Breast epithelium (tissue), 3 donors: Measurements from ENCODE around the gene PLVAP.

Source experiments
- POLR2AphosphoS5 ChIP-seq, 3 donors: sonication (generic); formaldehyde crosslinking; IDR thresholded peaks; one replicate each; pipeline ENCODE4 v1.6.1; 2017; ENCODE audit warnings: antibody characterized with exemption in 3 of 3
- TF ChIP-seq, protein P1 (sequence below), 3 donors: fragments of 450-650 bp; IDR thresholded peaks; one replicate each; pipeline ENCODE4 v1.5.1; 2016 to 2017; ENCODE audit warnings: antibody characterized with exemption in 3 of 3, mild to moderate bottlenecking in 3 of 3, moderate library complexity in 3 of 3

DNA sequence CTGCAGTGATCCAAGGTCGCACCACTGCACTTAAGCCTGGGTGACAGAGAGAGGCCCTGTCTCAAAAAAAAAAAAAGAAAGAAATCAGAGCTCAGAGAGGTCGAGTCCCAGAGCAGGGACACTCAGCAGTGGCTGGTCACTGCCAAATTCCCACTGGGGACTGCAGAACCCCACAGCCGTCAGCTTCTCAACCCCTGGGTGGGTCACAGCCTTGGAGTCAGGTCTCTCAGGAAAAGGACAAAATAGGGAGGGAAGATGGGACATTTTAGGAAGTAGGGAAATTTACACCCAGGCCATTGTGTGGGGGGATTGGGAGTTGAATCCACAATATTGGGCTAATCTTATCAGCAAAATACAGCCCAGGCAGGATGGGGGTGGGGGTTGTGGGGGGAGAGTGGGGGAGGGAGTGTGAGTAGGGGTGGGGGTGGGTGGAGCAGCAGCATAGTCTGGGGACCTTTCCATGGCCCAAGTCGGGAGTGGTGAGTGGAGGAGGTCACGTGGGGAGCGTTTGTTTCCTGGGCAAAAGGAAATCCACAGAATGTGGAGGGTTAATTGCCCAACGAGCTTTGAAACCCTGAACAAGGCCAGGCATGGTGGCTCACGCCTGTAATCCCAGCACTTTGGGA, 21.9 kb upstream of the PLVAP start:
- TF ChIP-seq POLR2AphosphoS5 (IDR thresholded peaks at IDR 0.05), result no peak
- TF ChIP-seq, protein P1, sequence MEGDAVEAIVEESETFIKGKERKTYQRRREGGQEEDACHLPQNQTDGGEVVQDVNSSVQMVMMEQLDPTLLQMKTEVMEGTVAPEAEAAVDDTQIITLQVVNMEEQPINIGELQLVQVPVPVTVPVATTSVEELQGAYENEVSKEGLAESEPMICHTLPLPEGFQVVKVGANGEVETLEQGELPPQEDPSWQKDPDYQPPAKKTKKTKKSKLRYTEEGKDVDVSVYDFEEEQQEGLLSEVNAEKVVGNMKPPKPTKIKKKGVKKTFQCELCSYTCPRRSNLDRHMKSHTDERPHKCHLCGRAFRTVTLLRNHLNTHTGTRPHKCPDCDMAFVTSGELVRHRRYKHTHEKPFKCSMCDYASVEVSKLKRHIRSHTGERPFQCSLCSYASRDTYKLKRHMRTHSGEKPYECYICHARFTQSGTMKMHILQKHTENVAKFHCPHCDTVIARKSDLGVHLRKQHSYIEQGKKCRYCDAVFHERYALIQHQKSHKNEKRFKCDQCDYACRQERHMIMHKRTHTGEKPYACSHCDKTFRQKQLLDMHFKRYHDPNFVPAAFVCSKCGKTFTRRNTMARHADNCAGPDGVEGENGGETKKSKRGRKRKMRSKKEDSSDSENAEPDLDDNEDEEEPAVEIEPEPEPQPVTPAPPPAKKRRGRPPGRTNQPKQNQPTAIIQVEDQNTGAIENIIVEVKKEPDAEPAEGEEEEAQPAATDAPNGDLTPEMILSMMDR (IDR thresholded peaks at IDR 0.05), result no peak
